Keratinocyte (primary cell): ENCODE results near the gene AIRE.
A peak's percentile ranks its signal among the peaks of the same experiment; 100 is the strongest.

ENCODE experiments used
- EZH2 ChIP-seq: IDR thresholded peaks from one replicate; pipeline ENCODE4 v1.6.1; 2012; ENCODE audit warnings: inconsistent platforms, mild to moderate bottlenecking, low read length, moderate library complexity
- TF ChIP-seq, protein P1 (sequence below), 3 experiments: IDR thresholded peaks in 1 of 3; conservative IDR thresholded peaks in 1 of 3; optimal IDR thresholded peaks in 1 of 3; 2 replicates in 2 of 3; 3 replicates in 1 of 3; pipeline versions ENCODE3 to v1.5.1; 2011; ENCODE audit warnings: low read length in 3 of 3, mild to moderate bottlenecking in 3 of 3, moderate library complexity in 2 of 3, control low read depth in 1 of 3, inconsistent platforms in 1 of 3; ENCODE audit not compliant: insufficient read depth in 2 of 3; ENCODE audit errors: extremely low read depth in 1 of 3

DNA sequence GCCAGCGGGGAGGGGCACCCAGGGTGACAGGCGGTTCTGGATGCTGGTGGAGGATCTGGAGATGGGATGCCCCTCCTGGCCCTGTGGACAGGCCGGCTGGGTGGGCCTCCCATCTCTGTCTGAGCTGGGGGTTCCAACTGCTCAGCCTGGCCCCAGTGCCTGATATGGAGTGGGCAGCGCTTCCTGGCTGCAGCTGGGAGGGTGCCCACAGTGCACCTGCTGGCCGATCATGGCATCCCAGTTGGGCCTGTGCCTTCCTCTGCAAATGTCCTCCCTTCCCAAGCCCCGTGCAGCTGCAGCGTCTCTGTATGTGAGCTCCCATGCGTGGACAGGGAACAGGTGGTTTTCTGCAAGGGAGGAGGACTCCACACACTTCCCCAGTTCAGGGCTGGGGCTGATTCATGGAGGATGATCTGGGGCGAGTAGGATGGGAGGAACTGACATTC, 16.3 kb downstream of the AIRE start:
- TF ChIP-seq, protein P1, sequence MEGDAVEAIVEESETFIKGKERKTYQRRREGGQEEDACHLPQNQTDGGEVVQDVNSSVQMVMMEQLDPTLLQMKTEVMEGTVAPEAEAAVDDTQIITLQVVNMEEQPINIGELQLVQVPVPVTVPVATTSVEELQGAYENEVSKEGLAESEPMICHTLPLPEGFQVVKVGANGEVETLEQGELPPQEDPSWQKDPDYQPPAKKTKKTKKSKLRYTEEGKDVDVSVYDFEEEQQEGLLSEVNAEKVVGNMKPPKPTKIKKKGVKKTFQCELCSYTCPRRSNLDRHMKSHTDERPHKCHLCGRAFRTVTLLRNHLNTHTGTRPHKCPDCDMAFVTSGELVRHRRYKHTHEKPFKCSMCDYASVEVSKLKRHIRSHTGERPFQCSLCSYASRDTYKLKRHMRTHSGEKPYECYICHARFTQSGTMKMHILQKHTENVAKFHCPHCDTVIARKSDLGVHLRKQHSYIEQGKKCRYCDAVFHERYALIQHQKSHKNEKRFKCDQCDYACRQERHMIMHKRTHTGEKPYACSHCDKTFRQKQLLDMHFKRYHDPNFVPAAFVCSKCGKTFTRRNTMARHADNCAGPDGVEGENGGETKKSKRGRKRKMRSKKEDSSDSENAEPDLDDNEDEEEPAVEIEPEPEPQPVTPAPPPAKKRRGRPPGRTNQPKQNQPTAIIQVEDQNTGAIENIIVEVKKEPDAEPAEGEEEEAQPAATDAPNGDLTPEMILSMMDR (optimal IDR thresholded peaks at IDR 0.05 in 1 of 3, IDR thresholded peaks at IDR 0.05 in 1 of 3, conservative IDR thresholded peaks at IDR 0.05 in 1 of 3; ENCODE audit: extremely low read depth in 1 of 3, insufficient read depth in 2 of 3, low read length in 3 of 3), result peak in 1 of 3 experiments; percentile 19
- TF ChIP-seq EZH2, result no peak
